Hematopoietic multipotent progenitor cell treated with erythropoietin and hydrocortisone succinate and interleukin-3 and kit ligand, for 8 days (in vitro differentiated cells): ENCODE data around the gene C16orf74.

Source experiments
- DNase-seq: peaks from one replicate; pipeline ENCODE4 v3.0.0-alpha.2; 2015

The C16orf74 gene

DNA sequence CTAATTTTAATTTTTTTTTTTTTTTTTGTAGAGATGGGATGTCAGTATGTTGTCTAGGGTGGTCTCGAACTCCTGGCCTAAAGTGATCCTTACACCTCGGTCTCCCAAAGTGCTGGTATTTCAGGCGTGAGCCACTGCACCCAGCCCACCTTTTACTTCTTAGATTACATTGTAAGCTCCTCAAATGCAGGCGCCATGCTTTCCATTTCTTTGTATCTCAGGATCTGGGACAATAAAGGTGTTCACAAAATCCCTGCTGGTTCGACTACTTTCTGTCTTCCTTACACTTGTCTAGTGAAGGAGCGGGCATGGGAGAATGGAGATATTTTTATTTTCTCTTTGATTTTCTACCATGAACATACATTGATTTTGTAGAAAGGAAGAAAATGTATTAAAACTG is 23.2 kb upstream of the C16orf74 start:
- DNase-seq = no peak

DNA sequence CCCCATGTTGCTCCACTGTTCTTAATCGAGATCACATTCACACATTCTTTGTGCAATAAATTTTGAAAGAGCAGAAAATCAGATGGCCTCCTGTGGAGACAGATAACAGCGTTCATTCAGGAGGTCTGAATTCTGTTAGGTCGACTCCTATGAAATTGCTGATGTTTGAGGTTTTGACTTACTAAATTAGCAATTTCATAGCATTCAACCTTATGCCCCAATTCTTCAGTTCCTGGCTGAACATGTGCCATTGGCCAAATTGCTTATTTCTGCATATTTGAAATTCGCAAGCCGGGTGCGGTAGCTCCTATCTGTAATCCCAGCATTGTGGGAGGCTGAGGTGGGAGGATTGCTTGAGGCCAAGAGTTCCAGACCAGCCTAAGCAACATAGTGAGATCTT is 22.1 kb upstream of the C16orf74 start:
- DNase-seq = no peak

GRCh38 chr16:85770741-85771140 is 19.8 kb upstream of the C16orf74 start:
- DNase-seq = no peak

GRCh38 chr16:85768199-85768598 is 17.3 kb upstream of the C16orf74 start:
- DNase-seq = no peak

DNA sequence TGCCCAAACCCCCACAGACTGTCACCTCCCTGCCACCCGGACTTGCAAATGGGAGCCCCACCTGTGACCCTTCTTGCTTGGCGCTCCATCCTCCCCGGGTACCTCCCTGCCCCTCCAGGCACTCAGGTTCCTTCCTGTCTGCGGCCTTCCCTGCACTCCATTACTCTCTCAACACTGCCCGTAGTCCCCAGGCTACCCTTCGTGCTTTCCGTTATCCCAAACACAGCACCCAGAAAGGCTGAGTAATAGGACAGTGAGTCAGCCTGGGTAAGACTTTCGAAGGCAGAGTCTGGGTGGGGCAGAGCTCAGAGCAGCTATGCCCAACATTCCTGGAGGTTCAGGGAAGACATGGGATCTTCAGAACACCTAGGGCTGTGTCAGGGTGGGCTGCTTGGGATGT is 16.6 kb upstream of the C16orf74 start:
- no peak for DNase-seq

DNA sequence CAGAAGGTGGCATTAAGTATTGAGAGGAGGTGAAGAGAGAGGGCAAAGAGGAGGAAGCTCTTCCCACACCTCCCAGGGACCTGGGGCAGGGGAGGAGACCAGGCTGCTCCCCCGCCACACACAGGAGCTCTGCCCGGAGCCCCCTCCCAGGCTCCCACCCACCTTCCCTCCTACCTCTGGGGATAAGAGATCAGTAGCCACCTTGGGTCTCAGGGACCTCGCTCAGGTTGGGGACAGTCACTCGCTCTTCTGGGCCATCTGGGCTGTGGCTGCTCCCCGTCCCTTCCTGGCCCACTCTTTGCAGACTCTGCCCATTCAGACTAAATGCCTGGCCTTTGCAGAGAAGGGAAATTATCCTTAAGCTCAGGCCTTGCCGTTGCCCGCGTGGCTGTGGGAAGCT is 14.9 kb upstream of the C16orf74 start:
- DNase-seq = no peak

DNA sequence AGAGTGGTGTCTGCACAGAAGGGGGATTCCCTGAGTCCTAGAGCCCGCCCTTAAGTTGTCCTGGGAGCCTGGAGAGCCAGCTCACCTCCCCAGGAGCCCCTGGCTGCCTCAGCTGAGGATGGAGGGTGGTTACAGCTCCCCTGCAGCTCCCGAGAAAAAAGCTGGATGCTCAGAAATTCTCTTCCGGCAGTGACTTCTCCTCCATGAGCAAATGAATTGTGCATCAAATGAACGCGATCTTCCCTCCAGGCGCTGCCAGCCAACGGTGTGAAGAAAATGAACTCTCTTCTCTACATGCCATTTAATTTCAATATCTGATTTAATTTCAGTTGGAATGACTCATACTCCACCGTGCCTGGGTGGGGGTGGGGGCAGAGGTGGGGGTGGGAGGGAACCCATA is 14.3 kb upstream of the C16orf74 start:
- DNase-seq = no peak

DNA sequence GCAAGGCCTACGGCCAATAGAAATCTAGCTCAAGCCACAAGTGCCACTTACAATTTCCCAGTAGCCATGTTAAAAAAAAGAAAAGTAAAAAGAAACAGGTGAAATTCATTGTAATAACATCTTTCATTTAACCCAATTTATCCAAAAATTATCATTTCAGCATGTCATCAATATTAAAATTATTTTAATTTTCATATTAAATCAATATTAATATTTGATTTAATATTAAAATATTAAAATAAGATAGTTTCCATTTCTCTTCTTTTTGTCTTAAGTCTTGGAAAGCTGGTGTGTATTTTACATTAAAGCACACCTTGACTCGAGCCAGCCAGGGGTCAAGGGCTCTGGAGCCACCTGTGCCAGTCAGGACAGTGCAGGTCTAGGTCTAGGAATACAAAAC is 12.7 kb upstream of the C16orf74 start:
- DNase-seq = no peak

DNA sequence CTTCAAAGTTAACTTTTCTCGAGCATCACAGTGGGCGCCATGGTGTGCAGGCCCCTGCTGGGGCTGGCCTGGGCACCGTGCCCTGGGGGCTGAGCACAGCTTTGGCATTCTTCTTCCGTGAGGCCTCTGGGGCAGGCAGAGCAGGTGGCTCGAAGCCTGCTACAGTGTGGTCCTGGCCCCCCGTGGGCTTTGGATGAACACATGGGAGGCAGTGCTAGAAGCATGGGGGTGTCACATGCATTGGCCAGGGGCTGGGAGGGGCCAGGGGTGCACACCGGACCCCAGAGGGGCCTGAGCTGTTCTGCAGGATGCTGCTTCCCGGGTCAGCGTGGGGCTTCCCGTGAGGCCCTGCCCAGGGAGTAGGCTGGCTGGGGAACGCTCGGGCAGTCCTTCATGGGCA is 12.1 kb upstream of the C16orf74 start:
- no peak for DNase-seq

DNA sequence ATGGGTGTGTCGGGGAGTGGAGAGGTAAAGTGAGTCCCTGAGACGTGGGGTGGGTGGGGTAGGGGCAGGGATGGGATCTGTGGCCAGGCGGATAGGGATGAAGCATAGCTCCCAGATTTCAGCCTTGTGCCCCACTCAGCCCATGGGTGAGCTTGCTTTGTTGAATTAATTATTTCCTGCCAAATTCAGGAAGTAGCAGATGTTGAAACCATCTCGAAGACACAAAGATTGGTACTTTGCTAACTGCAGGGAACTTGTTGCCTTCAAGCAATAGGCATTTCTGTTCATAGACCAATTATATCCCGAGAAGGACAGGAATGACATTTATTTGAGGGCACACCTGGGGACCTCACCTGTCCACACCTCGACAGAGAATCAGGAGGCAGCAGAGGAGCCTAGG is 11.0 kb upstream of the C16orf74 start:
- DNase-seq = no peak

- DNase-seq = peak; percentile 37
These were observed 8.9 kb upstream of the C16orf74 start for GRCh38 chr16:85759631-85760419.

DNA sequence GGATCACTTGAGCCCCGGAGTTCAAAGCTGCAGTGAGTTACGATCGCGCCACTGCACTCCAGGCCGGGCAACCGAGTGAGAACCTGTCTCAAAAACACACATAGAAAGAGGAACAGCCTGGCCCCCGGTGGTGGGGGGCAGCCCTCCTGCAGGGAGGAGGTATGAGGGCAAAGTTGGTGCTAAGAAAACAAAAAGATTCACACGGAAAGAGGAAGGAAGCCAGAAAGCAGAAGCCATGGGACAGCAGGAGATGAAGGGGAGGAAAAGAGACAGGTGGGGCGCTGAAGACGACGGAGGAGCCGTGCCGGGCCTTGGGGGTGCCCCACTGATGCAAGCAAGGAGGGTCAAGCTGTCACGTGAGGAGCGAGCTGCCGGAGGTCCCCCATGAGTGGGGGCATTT is 8.2 kb upstream of the C16orf74 start:
- DNase-seq = peak; percentile 11

GRCh38 chr16:85757341-85757822 is 6.5 kb upstream of the C16orf74 start:
- DNase-seq = no peak

DNA sequence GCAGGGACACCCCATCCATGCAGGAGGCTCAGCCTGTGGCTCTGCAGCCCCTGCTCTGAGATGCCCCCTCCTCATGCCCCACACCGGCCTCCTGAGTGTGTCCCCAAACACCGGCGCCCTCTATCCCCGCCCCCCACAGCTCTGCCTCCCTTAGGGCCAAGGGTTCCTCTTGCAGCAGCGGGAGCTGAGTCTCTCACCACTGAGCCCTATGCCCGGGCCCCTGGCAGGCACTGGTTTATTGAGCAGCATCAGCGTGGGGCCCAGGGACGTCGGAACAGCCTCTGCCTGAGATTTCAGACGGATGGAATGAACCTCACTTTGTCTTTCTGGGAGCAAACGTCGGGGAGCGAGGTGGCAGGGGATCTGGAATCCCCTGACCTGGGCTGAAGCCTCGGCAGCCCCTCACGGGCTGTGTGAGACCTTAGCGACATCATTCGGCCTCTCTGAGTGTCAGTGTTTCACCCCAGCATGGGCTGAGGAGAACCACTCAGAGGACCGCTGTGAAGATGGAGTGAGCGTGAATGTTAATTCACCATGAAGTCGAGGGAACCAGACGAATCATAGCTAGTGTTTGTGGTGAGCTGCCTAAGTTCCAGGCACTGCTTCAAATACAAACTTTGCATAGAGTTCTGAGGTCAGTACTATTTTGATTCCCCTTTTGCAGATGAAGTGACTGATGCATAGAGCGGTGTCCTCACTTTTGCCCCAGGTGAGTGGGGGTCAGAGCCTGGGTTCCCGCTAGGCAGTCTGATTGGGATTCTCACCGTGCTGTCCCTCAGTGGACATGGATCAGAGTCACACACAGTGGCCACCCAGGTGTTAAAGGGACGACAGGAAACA is 5.3 kb upstream of the C16orf74 start:
- no peak for DNase-seq

- no peak for DNase-seq
These were observed 3.5 kb upstream of the C16orf74 start for GRCh38 chr16:85754413-85754812.

- DNase-seq = no peak
These were observed 3.1 kb upstream of the C16orf74 start for GRCh38 chr16:85753976-85754375.

GRCh38 chr16:85753559-85753958 is 2.7 kb upstream of the C16orf74 start:
- no peak for DNase-seq

GRCh38 chr16:85752511-85753420 is 1.9 kb upstream of the C16orf74 start:
- no peak for DNase-seq

DNA sequence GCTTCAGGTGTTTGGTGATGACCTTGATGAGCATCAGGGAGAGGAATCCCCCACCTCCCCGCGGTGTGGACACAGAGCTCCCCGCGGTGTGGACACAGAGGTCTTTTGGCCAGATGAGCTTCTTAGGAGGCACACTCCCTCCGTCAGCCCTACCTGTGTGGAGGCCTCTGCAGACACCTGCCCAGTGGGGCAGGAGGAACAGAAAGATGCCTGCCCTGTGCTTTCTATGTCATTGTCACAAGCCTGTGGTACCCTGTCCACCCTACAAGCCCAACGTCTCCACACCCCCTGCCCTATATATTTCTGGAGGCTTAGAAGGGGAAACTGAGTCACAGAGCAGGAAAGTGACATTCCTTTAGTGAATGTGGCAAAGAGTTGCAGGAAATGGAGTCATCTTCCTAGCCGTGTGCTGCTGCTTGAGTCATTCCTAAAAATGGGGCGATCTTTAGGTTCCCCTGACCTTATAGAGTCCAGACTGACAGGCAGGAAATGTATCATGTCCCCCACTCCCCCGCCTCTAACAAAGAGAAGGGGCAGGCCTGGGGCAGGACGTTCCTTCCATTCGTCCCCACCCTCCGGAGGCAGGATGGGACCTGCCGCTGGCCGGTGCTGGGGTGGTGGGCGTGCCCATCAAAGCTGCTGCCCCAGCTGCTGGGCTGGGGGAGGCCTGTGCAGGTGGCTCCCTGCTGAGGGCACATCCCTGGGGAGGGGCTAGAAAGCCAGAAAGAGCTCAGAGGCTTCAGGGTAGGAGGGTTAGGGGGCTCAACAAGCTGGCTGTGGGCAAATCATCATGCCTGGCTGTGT is 1.0 kb upstream of the C16orf74 start:
- DNase-seq = no peak

DNA sequence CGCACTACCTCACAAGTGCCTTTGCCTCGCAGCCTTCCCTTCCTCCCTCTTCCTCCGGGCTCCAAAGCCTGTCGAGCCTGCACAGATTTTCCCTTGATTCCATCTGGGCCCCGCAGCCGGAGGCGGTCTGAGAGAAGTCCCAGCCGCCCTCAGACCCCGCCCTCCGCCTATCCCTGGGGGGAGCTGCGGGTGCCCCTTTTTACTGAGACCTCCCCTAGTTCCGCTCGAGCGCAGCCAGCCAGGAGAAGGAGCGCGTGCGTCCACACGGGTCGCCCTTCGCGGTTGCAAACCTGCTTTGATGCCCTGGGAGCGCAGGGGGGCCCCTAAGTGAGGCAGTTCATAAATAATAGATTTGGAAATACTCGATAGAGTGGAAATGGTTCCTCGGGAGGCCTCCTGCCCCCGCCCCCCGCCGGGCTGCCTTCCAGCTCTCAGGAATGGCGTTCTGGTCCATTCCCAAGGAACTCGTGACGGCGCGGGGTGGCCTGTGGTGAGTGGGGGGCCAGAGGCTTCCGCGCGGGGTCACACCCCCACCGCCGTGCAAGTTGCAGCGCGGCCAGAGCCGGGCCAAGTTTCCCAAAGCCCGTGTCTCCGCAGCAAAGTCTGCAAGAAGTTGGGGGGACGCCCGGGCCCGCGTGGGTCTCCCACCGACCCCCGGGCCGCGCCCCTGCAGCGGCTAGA is 610 bp downstream of the C16orf74 start:
- no peak for DNase-seq

DNA sequence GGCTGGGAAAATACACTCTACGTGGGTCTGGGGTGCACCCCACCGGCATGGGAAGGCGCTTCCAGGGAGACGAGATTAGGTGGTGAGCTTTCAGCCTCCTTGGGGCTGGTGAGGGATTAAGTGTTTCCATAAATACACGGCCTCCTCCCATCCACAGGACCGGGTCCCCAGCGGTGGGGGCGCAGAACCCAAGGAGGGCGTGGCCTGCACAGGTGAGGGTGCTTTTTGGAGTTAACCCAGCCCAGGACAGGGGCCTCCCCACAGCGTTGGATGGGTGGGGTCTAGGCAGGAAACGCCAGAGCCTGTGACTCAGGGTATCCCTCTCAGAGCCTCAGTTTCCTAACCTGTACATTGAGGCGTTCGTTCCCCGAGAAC is 1.1 kb downstream of the C16orf74 start:
- no peak for DNase-seq
